Neural crest cell (in vitro differentiated cells): ENCODE data around the gene CRYGB. TPM values are rescaled to one million over a fixed set of nuclear protein-coding genes. Genes with fewer than 3 reads are reported as not detected.
"Not testable (repeated sequence)": the region's sequence is repeated elsewhere in the genome, so short reads cannot be mapped to it uniquely, and the experiment has no call there.

Source experiments
- DNase-seq: peaks from one replicate; pipeline ENCODE4 v3.0.0; 2021; ENCODE audit warnings: low read depth, mixed read lengths, low spot score
- H3K27ac Mint-ChIP-seq: one replicate; pipeline ENCODE4 v1.8.0; 2021; ENCODE audit warnings: mild to moderate bottlenecking, mixed read lengths; ENCODE audit not compliant: unreplicated experiment
- H3K27me3 Mint-ChIP-seq: 2 replicates; pipeline ENCODE4 v1.8.0; 2021; ENCODE audit warnings: low read depth, mild to moderate bottlenecking, mixed read lengths
- H3K36me3 Mint-ChIP-seq: 2 replicates; pipeline ENCODE4 v1.8.0; 2021; ENCODE audit warnings: low read depth, mild to moderate bottlenecking, mixed read lengths
- H3K4me1 Mint-ChIP-seq: 2 replicates; pipeline ENCODE4 v1.8.0; 2021; ENCODE audit warnings: mixed read lengths
- H3K4me3 Mint-ChIP-seq: one replicate; pipeline ENCODE4 v1.8.0; 2021; ENCODE audit warnings: mild to moderate bottlenecking, mixed read lengths
- H3K9me3 Mint-ChIP-seq: 2 replicates; pipeline ENCODE4 v1.8.0; 2021; ENCODE audit warnings: mixed read lengths
- total RNA-seq: library from RNA; stranded (reverse); gene quantifications from 2 replicates; pipeline ENCODE4 v1.2.1, GENCODE V29; 2021
- TF ChIP-seq, protein P1 (sequence below): fragments of 200-600 bp; sonication (generic); conservative IDR thresholded peaks from 2 replicates; pipeline ENCODE4 v1.5.0; 2021; ENCODE audit warnings: antibody characterized with exemption, mild to moderate bottlenecking

The CRYGB gene
- total RNA-seq, 1 donor from 2014 or later: not detected

DNA sequence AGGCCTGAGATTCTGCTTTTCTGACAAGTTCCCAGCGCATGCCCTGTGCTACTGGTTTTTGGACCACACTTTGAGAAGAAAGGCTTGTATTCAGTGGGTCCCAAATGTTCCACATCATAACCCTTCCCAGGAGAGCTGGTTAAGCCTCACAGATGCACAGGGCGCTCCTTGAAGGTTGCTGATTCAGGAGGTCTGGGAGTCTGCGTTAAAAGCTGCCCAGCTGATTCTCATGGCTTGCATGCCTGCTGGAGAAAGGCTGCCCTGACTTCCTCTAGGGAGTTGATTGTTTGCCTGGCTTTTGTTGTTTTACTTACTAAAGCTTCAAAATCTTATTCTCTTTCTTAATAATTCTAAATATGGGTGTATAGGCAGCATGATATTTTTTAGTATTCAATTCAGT lies 42.3 kb downstream of the CRYGB start:
- no peak overlapping the region for H3K27ac Mint-ChIP-seq
- TF ChIP-seq, protein P1, sequence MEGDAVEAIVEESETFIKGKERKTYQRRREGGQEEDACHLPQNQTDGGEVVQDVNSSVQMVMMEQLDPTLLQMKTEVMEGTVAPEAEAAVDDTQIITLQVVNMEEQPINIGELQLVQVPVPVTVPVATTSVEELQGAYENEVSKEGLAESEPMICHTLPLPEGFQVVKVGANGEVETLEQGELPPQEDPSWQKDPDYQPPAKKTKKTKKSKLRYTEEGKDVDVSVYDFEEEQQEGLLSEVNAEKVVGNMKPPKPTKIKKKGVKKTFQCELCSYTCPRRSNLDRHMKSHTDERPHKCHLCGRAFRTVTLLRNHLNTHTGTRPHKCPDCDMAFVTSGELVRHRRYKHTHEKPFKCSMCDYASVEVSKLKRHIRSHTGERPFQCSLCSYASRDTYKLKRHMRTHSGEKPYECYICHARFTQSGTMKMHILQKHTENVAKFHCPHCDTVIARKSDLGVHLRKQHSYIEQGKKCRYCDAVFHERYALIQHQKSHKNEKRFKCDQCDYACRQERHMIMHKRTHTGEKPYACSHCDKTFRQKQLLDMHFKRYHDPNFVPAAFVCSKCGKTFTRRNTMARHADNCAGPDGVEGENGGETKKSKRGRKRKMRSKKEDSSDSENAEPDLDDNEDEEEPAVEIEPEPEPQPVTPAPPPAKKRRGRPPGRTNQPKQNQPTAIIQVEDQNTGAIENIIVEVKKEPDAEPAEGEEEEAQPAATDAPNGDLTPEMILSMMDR: no peak
- no peak overlapping the region for H3K4me3 Mint-ChIP-seq
- H3K27me3 Mint-ChIP-seq: no peaks in the 10 kb centered on the region
- no peaks in the 10 kb centered on the region for H3K36me3 Mint-ChIP-seq
- H3K9me3 Mint-ChIP-seq: no peaks in the 10 kb centered on the region
- peaks cover 8% of the 10 kb centered on the region for H3K4me1 Mint-ChIP-seq
- no peak for DNase-seq

DNA sequence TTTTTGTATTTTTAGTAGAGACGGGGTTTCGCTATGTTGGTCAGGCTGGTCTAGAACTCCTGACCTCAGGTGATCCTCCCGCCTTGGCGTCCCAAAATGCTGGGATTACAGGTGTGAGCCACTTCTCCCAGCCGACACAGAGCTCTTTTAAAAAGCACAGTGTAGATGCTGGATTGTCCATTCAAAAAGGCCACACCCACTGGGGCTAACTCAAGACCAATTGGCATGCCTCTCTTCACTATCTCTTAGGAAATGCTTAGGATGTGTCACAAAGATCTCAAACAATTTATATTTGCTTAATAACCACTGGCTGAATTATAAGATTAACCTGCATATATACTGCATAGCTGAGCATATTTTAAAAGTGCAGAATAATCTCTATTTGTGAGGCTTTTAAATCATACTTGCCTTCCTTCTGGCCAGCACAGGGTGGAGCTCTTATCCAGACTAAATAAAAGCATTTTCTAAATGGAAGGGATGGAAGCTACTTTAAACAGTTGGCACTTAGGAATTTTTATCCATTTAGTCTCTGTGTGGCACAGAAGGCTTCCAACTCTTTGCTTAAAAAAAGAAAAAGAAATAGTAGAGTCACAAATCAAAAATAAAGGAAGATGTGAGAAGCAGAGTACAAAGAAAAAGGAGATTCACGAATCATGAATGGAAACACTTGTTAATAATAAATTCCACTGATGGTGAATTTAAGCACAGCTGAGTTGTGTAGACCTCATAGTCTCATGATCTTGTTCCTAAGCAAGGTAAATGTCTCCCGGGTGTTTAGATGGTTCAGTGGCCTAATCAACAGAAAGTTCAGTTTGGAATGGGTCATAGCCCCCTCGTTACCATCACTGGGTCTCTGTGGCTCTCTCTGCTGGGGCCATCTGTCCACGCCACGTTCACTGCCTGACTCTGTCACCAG lies 44.0 kb downstream of the CRYGB start:
- Mint-ChIP-seq H3K9me3 (no peaks in the 10 kb centered on the region), H3K27ac (no peak overlapping the region), H3K4me3 (no peak overlapping the region), H3K4me1 (peaks cover 8% of the 10 kb centered on the region), H3K36me3 (no peaks in the 10 kb centered on the region), H3K27me3 (no peaks in the 10 kb centered on the region)
- DNase-seq: no peak
- TF ChIP-seq, protein P1: peak; percentile 66

DNA sequence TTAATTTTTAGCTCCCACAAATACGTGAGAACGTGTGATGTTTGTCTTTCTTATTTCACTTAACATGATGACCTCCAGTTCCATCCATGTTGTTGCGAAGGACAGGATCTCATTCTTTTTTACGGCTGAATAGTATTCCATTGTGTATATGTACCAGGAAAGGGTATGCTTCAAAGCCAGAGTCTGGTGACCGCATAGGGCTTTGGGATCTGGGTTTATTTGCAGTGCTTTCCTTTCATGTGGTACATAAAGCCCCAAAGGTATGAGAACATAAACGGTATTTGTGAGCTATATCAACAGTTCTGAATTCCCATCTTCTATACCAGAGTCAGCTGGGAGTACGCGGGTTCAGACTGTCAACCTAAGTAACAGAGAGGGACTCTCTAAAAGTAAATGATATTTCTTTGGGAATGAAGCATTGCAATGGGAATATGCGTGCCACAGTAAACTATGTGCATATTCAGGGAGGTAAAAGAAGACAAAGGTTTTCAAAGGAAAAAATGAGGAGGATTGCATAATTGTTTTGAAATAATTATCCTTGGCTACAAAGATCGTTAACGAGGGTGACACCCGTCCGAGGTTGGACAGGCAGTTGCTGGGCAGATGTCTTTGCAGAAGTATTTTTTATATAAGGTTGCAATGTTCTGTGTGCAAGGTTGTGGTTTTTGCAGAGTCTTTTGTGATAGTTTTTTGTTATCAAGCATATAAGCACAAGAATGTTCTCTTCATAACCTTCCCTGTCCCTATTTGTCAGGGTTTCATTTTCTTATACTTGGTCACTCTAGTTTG lies 46.1 kb downstream of the CRYGB start:
- H3K27ac Mint-ChIP-seq: no peak overlapping the region
- no peak overlapping the region for H3K4me3 Mint-ChIP-seq
- no peaks in the 10 kb centered on the region for H3K9me3 Mint-ChIP-seq
- H3K27me3 Mint-ChIP-seq: no peaks in the 10 kb centered on the region
- TF ChIP-seq, protein P1: no peak
- H3K36me3 Mint-ChIP-seq: no peaks in the 10 kb centered on the region
- DNase-seq: no peak
- peaks cover 8% of the 10 kb centered on the region for H3K4me1 Mint-ChIP-seq

DNA sequence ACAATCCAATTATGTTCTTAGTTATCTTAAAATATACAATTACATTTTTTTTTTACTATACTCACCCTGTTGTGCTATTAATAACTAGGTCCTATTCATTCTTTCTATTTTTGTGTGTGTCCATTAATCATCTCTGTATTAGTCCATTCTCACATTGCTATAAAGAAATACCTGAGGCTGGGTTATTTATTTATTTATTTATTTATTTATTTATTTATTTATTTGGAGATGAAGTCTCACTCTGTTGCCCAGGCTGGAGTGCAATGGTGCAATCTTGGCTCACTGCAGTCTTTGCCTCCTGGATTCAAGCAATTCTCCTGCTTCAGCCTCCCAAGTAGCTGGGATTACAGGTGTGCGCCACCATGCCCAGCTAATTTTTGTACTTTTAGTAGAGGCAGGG lies 47.3 kb downstream of the CRYGB start:
- not testable (repeated sequence) for H3K9me3 Mint-ChIP-seq, H3K27me3 Mint-ChIP-seq, H3K36me3 Mint-ChIP-seq, H3K27ac Mint-ChIP-seq, DNase-seq, H3K4me1 Mint-ChIP-seq, H3K4me3 Mint-ChIP-seq

DNA sequence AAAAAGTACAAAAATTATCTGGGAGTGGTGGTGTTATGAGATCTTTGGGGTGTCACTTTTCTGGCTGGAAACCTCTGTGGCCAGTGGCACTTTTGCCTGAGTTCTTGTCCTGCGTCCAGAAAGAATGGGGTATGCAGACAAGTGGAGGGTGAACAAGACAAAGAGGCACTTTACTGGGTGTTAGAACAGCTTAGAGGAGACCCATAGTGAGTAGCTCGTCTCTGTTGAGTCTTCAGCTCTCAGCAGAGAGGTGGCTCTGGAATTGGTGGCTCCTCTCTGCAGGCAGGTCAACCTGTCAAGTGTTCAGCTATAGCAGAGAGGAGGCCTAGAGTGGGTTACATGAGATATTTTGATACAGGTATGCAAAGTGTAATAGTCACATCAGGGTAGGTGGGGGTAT lies 47.7 kb downstream of the CRYGB start:
- H3K4me3 Mint-ChIP-seq: no peak overlapping the region
- peaks cover 8% of the 10 kb centered on the region for H3K4me1 Mint-ChIP-seq
- no peaks in the 10 kb centered on the region for H3K36me3 Mint-ChIP-seq
- no peaks in the 10 kb centered on the region for H3K27me3 Mint-ChIP-seq
- H3K9me3 Mint-ChIP-seq: no peaks in the 10 kb centered on the region
- H3K27ac Mint-ChIP-seq: no peak overlapping the region
- no peak for DNase-seq
- TF ChIP-seq, protein P1: no peak

DNA sequence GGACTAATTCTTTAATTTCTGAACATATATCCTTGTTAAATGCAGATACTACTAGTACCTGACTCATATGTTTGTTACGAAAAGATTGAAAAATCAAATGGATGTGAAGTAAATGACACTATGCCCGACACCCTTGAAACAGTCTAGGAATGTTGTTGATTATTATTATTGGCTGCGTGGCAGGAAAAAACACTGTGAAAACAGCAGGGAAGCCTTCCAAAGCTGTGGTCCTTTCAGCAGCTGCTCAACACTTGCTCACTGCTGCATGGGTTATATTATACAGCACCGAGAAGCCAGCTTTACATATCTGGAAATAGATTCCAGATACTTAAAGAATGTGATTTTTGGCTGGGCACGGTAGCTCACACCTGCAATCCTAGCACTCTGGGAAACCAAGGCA lies 48.2 kb downstream of the CRYGB start:
- TF ChIP-seq, protein P1: no peak
- Mint-ChIP-seq H3K27ac (no peak overlapping the region), H3K9me3 (no peaks in the 10 kb centered on the region), H3K27me3 (no peaks in the 10 kb centered on the region), H3K36me3 (no peaks in the 10 kb centered on the region), H3K4me3 (no peak overlapping the region), H3K4me1 (peaks cover 8% of the 10 kb centered on the region)
- DNase-seq: no peak
